ENCODE results near the gene TP53AIP1. TPM values are rescaled to one million over a fixed set of nuclear protein-coding genes. Genes with fewer than 3 reads are reported as not detected.

TP53AIP1 gene
- total RNA-seq, 1 donor from 2014 or later, result not detected

GRCh38 chr11:128970598-128971190, 28.0 kb upstream of the TP53AIP1 start:
- H3K36me3 ChIP-seq (ENCODE audit: control insufficient read depth, insufficient read depth, low read length), result peaks cover 1% of the 10 kb centered on the region
- H3K4me3 ChIP-seq (ENCODE audit: low read depth, low read length), result no peak overlapping the region
- H3K27me3 ChIP-seq (ENCODE audit: control insufficient read depth, insufficient read depth, low read length), result no peaks in the 10 kb centered on the region
- no peak for DNase-seq (ENCODE audit: low read depth)
- TF ChIP-seq CTCF (IDR thresholded peaks at IDR 0.05; ENCODE audit: insufficient read depth, low read length, poor library complexity, severe bottlenecking), result no peak

DNA sequence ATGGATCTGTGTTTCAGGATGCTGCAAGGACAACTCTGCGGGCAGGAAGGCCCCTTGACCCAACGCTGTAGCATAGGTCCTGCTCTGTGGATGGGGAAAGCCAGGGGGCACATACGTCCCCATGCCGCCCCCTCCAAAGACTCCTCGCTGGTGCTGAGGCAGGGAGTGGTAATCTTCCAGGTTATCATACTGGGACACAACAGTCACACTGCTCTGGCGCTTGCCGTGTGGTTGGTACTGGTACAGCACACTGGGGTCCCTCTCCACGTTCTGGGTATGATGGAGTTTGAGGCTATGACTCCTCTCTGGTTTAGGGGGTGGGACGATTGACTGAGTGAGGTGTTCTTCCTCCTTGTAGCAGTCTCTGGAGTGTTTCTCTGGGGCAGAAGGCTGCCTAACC, 26.2 kb upstream of the TP53AIP1 start:
- no peak overlapping the region for H3K4me3 ChIP-seq (ENCODE audit: low read depth, low read length)
- no peak for DNase-seq (ENCODE audit: low read depth)
- no peak for TF ChIP-seq CTCF (IDR thresholded peaks at IDR 0.05; ENCODE audit: insufficient read depth, low read length, poor library complexity, severe bottlenecking)
- H3K27me3 ChIP-seq (ENCODE audit: control insufficient read depth, insufficient read depth, low read length), result no peaks in the 10 kb centered on the region
- H3K36me3 ChIP-seq (ENCODE audit: control insufficient read depth, insufficient read depth, low read length), result peaks cover 1% of the 10 kb centered on the region

DNA sequence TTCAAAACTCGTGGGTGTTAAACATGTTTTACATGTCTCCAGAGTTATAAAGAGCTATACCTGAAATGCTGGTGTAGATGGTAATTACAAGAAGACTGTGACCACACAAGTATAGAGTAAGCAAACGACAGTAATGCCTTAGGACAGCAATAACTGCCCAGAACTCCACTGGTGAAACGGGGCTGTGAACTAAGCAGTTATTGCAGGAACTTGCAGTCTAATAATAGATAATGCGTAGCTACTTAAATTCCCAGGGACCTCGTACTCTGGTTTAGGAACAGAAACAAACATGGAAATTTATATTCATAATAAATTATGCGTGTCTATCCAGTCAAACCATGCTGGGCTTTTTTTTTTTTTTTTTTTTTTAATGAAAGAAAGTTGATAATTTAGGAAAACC, 24.9 kb upstream of the TP53AIP1 start:
- Histone ChIP-seq H3K27me3 (ENCODE audit: control insufficient read depth, insufficient read depth, low read length) (no peaks in the 10 kb centered on the region), H3K36me3 (ENCODE audit: control insufficient read depth, insufficient read depth, low read length) (peaks cover 1% of the 10 kb centered on the region), H3K4me3 (ENCODE audit: low read depth, low read length) (no peak overlapping the region)
- no peak for DNase-seq (ENCODE audit: low read depth)
- TF ChIP-seq CTCF (IDR thresholded peaks at IDR 0.05; ENCODE audit: insufficient read depth, low read length, poor library complexity, severe bottlenecking), result no peak

DNA sequence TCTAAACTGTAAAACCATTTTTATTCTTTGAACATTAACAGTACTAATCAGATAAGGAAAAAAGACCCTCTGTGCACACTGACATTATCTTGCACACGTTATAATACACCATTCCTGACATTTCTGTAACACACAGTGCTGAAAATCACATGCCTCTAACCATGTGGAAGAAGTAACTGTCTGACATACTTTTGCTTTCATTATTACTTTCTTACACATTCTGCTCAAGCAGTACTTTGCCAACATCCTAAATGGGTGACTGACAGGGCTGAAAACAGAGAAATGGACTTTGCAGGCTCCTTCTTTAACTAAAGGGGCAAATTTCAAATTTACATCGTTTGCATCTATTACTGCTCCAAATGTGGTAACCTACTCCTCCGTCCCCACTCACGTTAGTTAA, 22.8 kb upstream of the TP53AIP1 start:
- no peak for DNase-seq (ENCODE audit: low read depth)
- Histone ChIP-seq H3K27me3 (ENCODE audit: control insufficient read depth, insufficient read depth, low read length) (no peaks in the 10 kb centered on the region), H3K4me3 (ENCODE audit: low read depth, low read length) (no peak overlapping the region), H3K36me3 (ENCODE audit: control insufficient read depth, insufficient read depth, low read length) (no peaks in the 10 kb centered on the region)
- no peak for TF ChIP-seq CTCF (IDR thresholded peaks at IDR 0.05; ENCODE audit: insufficient read depth, low read length, poor library complexity, severe bottlenecking)

DNA sequence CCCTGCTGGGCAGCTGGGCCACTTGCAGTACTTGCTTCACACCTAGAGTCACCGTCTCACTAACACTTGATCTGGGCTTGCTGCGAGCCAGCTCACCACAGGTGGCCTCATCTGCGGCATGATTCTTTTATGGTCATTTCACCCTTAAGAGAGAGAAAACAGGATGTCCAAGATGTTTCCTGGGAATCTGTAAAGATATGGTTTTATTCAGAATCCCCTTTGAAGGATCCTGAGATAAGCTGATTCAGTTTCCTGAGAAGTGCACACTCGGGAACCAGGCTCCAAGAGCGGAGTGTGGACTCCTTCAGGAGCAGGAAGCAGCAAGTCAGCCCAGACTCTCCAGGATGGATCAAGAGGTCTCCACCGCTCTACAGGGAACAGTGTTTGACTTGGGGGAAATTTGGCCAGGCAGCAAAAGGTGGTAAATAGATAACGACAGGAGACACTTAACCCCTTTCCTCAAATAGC, 21.8 kb upstream of the TP53AIP1 start:
- no peak for DNase-seq (ENCODE audit: low read depth)
- H3K36me3 ChIP-seq (ENCODE audit: control insufficient read depth, insufficient read depth, low read length), result no peaks in the 10 kb centered on the region
- no peaks in the 10 kb centered on the region for H3K27me3 ChIP-seq (ENCODE audit: control insufficient read depth, insufficient read depth, low read length)
- no peak for TF ChIP-seq CTCF (IDR thresholded peaks at IDR 0.05; ENCODE audit: insufficient read depth, low read length, poor library complexity, severe bottlenecking)
- no peak overlapping the region for H3K4me3 ChIP-seq (ENCODE audit: low read depth, low read length)

DNA sequence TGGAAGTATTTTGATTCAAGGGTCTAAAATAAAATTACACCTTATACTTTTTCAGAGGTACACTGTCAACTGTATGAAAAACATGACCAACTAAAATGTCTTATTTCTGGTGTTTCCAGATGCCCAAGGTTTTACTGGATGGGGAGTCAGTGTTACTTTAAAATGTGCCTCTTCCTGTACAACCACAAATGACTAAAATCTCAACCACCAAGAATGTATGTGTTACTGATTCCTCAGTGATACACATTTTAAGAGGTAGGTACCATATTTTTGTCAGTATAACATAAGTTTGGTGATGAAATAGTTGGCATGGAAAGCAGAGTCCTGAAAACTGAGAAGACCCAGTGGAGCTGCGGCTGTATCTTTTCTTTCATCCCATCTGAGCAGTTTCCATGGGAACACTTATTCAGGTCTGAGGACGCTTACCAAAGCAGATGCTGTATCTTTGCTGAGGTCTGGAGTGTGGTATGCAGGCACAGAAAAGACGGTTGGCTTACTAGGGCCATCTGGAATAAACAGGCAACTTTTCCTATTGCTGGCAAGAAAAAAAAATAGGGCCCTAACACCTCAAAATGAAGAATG, 21.2 kb upstream of the TP53AIP1 start:
- H3K27me3 ChIP-seq (ENCODE audit: control insufficient read depth, insufficient read depth, low read length), result no peaks in the 10 kb centered on the region
- no peak for TF ChIP-seq CTCF (IDR thresholded peaks at IDR 0.05; ENCODE audit: insufficient read depth, low read length, poor library complexity, severe bottlenecking)
- H3K36me3 ChIP-seq (ENCODE audit: control insufficient read depth, insufficient read depth, low read length), result no peaks in the 10 kb centered on the region
- H3K4me3 ChIP-seq (ENCODE audit: low read depth, low read length), result no peak overlapping the region
- no peak for DNase-seq (ENCODE audit: low read depth)

All from kidney epithelial cell (primary cell).